Lower leg skin (tissue), 4 donors: Measurements from ENCODE around the gene DALRD3. TPM values are rescaled to one million over a fixed set of nuclear protein-coding genes. Genes with fewer than 3 reads are reported as not detected.

ENCODE experiments used
- DNase-seq, 2 donors: peaks; one replicate each; pipeline ENCODE4 v3.0.0-alpha.2; 2019; ENCODE audit warnings: low spot score in 2 of 2
- H3K4me3 ChIP-seq: fragments of 200-600 bp; sonication (generic); 2 replicates; pipeline ENCODE4 v1.5.1; 2017; ENCODE audit warnings: mild to moderate bottlenecking, low read depth; ENCODE audit not compliant: poor library complexity, severe bottlenecking
- CTCF ChIP-seq, 3 donors: fragments of 450-650 bp; IDR thresholded peaks; one replicate each; pipeline ENCODE4 v1.5.1; 2016; ENCODE audit warnings: antibody characterized with exemption in 3 of 3, mild to moderate bottlenecking in 3 of 3, moderate library complexity in 2 of 3
- POLR2A ChIP-seq, 2 donors: fragments of 450-650 bp; IDR thresholded peaks; one replicate each; pipeline ENCODE4 v1.6.1; 2016 to 2017; ENCODE audit warnings: antibody characterized with exemption in 2 of 2, mild to moderate bottlenecking in 1 of 2, moderate library complexity in 1 of 2
- WGBS, 2 donors: methylation state at CpG; one replicate each; pipeline ENCODE4 v1.1.5; 2018; 5-methylcytosine and 5-hydroxymethylcytosine counted together
- intact Hi-C: fragments of 100-400 bp; cut with DNase I; formaldehyde crosslinking; loops from one replicate; pipeline ENCODE4 v1.15.0; 2023; ENCODE audit warnings: low total_unique reads
- total RNA-seq, 4 donors: library from RNA; depleted of rRNA; stranded (reverse); fragments of >200 nt; gene quantifications; one replicate each; pipeline ENCODE4 v1.1.0, GENCODE V29; 2016

DALRD3 gene
- total RNA-seq, 4 donors from 2014 or later, result 51.5 to 78.4 (median 62.1) TPM

DNA sequence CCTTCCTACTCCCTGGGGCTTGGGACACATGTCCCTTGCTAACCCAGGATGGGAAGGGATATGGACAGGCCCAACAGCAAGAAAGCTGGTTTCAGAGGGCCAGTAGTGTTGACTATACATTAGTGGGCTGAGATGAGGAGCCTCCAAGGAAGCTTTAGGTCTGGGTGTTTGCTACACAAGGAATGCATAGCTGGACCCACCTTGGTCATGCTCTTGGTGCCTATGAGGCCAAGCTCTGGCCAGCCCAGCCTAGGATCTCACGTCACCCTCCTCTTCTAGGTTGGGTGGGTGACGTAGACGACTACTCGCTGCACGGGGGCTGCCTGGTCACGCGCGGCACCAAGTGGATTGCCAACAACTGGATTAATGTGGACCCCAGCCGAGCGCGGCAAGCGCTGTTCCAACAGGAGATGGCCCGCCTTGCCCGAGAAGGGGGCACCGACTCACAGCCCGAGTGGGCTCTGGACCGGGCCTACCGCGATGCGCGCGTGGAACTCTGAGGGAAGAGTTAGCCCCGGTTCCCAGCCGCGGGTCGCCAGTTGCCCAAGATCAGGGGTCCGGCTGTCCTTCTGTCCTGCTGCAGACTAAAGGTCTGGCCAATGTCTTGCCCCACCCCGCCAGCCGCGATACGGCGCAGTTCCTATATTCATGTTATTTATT is 11.8 kb downstream of the DALRD3 start:
- WGBS, 2 donors, result 0 to 3% methylated on average over 7 to 8 of the region's 32 CpGs
- no peak for DNase-seq
- intact Hi-C loops, result no loop called here

GRCh38 chr3:49005998-49006397 is 12.4 kb downstream of the DALRD3 start:
- DNase-seq, result no peak
- WGBS, 2 donors, result 85 to 98% methylated on average over 5 of the region's 5 CpGs
- intact Hi-C loops, result no loop called here
- TF ChIP-seq POLR2A (IDR thresholded peaks at IDR 0.05) (no peak), CTCF (IDR thresholded peaks at IDR 0.05) (no peak)
- H3K4me3 ChIP-seq, result no peak overlapping the region

More for the DNA sequence above, 11.8 kb downstream of the DALRD3 start:
- TF ChIP-seq CTCF (IDR thresholded peaks at IDR 0.05) (no peak), POLR2A (IDR thresholded peaks at IDR 0.05) (no peak)
- peak overlapping the region; percentile 55 for H3K4me3 ChIP-seq

GRCh38 chr3:49005303-49005680 is 13.1 kb downstream of the DALRD3 start:
- no peak overlapping the region for H3K4me3 ChIP-seq
- intact Hi-C loops, result no loop called here
- TF ChIP-seq CTCF (IDR thresholded peaks at IDR 0.05), result no peak
- TF ChIP-seq POLR2A (IDR thresholded peaks at IDR 0.05), result no peak
- WGBS, 2 donors, result 76 to 82% methylated on average over 3 of the region's 3 CpGs
- DNase-seq, result no peak

DNA sequence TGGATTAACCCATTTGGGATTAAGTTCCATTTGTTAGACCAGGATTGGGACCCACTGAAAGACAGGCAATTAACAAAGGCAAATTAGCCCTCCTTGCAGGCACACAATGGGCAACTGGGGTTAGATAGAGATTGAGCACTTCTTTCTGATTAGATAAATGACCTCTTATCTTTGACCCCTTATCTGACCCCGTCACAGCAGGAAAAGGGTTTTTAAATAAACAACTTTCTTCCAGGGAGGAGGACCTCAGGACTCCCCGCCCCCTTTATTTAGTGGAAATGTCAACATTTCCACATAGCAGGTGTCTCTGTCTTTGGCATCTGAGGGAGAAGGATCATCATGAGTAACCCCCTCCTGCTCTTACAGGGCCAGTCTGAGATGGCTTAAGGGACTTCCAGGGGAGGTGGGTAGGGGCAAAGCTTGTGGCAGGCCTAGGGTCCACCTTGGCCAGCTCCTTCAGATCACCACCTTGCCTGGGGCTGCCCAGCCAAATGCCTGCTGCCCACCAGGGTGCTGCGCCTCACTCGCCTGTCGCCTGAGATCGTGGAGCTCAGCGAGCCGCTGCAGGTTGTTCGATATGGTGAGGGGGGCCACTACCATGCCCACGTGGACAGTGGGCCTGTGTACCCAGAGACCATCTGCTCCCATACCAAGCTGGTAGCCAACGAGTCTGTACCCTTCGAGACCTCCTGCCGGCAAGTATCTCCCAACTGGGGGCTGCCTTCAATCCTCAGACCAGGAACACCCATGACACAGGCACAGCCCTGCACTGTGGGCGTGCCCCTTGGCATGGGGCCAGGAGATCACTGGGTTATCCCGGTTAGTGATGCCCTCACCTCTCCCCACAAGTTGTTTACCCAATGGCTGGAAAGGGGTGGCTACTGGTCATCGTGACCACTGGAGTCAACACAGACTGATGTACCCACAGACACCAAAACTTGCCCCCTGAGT is 13.8 kb downstream of the DALRD3 start:
- H3K4me3 ChIP-seq, result no peak overlapping the region
- WGBS, 2 donors, result 83 to 86% methylated on average over 15 to 16 of the region's 16 CpGs
- intact Hi-C loops, result no loop called here
- no peak for DNase-seq
- no peak for TF ChIP-seq POLR2A (IDR thresholded peaks at IDR 0.05)
- TF ChIP-seq CTCF (IDR thresholded peaks at IDR 0.05), result no peak

GRCh38 chr3:49001155-49001554 is 17.2 kb downstream of the DALRD3 start:
- 84 to 88% methylated on average over 5 to 6 of the region's 6 CpGs for WGBS, 2 donors
- TF ChIP-seq POLR2A (IDR thresholded peaks at IDR 0.05), result no peak
- no peak for TF ChIP-seq CTCF (IDR thresholded peaks at IDR 0.05)
- intact Hi-C loops, result no loop called here
- DNase-seq, result no peak
- H3K4me3 ChIP-seq, result no peak overlapping the region
